ENCODE data around the gene EVA1A. TPM values are rescaled to one million over a fixed set of nuclear protein-coding genes. Genes with fewer than 3 reads are reported as not detected.

Gene EVA1A, protein sequence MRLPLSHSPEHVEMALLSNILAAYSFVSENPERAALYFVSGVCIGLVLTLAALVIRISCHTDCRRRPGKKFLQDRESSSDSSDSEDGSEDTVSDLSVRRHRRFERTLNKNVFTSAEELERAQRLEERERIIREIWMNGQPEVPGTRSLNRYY
- 10 to 100 TPM; 35.8 to 51.3 TPM for total RNA-seq
- 100 to 1,000 TPM in 1 of 2 donors, 10 to 100 TPM in 1; 30.1 to 102 TPM for polyA plus RNA-seq
- long read RNA-seq, donor 1, transcript EVA1A-202 (4 exons, 1,802 nt): major isoform, 10 of 14 reads
- long read RNA-seq, donor 1, partial matches to known transcripts: 0 of 14 reads
- long read RNA-seq, donor 1, other reads (novel, unspliced or antisense): 0 of 14 reads
- long read RNA-seq, donor 2, partial matches to known transcripts: 0 of 2 reads
- long read RNA-seq, donor 2, other reads (novel, unspliced or antisense): 0 of 2 reads
- long read RNA-seq, donor 3, partial matches to known transcripts: 37 of 66 reads
- long read RNA-seq, donor 3, other reads (novel, unspliced or antisense): 22 of 66 reads
- long read RNA-seq, donor 4, partial matches to known transcripts: 0 of 5 reads
- long read RNA-seq, donor 4, other reads (novel, unspliced or antisense): 0 of 5 reads
- long read RNA-seq, donor 5, transcript EVA1A-202 (4 exons, 1,802 nt): major isoform, 7 of 15 reads
- long read RNA-seq, donor 5, transcript EVA1A-204 (4 exons, 777 nt): minor isoform, 5 of 15 reads
- long read RNA-seq, donor 5, partial matches to known transcripts: 0 of 15 reads
- long read RNA-seq, donor 5, other reads (novel, unspliced or antisense): 0 of 15 reads

DNA sequence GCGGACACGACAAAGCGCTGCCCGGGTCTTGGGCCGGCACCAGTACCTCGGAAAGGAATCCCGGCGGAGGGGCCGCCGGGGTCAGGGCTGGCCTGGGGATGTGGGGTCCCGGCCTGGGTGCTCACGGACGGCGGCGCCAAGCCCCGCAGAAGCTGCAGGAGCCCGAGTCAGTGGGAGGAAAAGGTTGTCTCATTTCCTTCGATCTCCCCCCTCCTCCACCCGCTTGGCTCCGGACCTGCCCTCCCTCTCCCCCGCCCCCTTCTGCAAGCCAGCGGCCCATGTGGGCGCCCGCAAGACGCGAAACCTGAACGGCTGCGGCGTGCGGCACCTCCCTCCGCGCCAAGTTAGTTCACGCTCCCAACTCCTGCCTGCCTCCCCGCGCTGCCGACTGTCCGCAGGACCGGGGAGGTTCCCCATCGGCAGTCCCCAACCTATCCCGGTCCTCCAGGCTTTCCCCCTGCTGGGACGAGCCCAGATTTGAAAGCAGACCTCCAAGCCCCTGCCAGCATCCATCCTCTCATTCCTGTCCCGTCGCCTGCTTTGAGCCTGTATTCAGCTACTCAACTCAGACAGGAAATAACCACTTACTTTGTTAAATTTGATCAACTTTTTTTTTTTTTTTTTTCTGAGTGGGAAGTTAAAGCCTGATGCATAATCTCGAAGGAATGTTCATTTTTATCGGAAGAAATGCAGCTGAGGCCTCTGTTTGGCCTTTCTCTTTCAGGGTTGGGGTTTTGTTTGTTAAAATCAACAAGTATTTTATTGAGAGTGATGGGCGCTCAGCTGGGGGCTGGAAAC, at the start of gene EVA1A:
EVA1A (minus strand) TSS at position 172 of the 798 bp plus-strand sequence. CDS start 42,799 bp downstream, outside the sequence.
- Histone ChIP-seq H3K27me3 (ENCODE audit: control insufficient read depth in 3 of 3, insufficient read depth in 3 of 3, low read length in 2 of 3) (peaks cover 0 to 5% (median 0%) of the 10 kb centered on the region in 3 donors), H3K4me1 (ENCODE audit: control insufficient read depth in 5 of 5, insufficient read depth in 5 of 5, low read length in 5 of 5) (peaks cover 2 to 23% (median 9%) of the 10 kb centered on the region in 5 donors), H3K27ac (ENCODE audit: low read depth in 1 of 2, low read length in 1 of 2) (peak within 1 kb of the TSS; percentile 37 to 84), H3K9me3 (ENCODE audit: control insufficient read depth in 4 of 4, insufficient read depth in 3 of 4, low read length in 3 of 4) (no peaks in the 10 kb centered on the region), H3K9ac (ENCODE audit: insufficient read depth in 1 of 2, low read length in 2 of 2) (peak within 1 kb of the TSS; percentile 66 to 73), H3K36me3 (ENCODE audit: control insufficient read depth in 4 of 4, insufficient read depth in 4 of 4, low read length in 4 of 4) (peaks cover 0 to 4% (median 0%) of the 10 kb centered on the region in 4 donors), H3K4me3 (peak within 1 kb of the TSS; percentile 38)
- 3% methylated on average over 44 to 46 of the region's 46 CpGs for whole genome bisulfite sequencing, 2 donors
- TF ChIP-seq, protein P1, sequence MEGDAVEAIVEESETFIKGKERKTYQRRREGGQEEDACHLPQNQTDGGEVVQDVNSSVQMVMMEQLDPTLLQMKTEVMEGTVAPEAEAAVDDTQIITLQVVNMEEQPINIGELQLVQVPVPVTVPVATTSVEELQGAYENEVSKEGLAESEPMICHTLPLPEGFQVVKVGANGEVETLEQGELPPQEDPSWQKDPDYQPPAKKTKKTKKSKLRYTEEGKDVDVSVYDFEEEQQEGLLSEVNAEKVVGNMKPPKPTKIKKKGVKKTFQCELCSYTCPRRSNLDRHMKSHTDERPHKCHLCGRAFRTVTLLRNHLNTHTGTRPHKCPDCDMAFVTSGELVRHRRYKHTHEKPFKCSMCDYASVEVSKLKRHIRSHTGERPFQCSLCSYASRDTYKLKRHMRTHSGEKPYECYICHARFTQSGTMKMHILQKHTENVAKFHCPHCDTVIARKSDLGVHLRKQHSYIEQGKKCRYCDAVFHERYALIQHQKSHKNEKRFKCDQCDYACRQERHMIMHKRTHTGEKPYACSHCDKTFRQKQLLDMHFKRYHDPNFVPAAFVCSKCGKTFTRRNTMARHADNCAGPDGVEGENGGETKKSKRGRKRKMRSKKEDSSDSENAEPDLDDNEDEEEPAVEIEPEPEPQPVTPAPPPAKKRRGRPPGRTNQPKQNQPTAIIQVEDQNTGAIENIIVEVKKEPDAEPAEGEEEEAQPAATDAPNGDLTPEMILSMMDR (IDR thresholded peaks at IDR 0.05; ENCODE audit: control extremely low read depth, extremely low read depth): no peak
- peak; percentile 75 to 86 (median 79) for DNase-seq
- ATAC-seq (ENCODE audit: insufficient read depth, low FRiP score): peak; percentile 51

DNA sequence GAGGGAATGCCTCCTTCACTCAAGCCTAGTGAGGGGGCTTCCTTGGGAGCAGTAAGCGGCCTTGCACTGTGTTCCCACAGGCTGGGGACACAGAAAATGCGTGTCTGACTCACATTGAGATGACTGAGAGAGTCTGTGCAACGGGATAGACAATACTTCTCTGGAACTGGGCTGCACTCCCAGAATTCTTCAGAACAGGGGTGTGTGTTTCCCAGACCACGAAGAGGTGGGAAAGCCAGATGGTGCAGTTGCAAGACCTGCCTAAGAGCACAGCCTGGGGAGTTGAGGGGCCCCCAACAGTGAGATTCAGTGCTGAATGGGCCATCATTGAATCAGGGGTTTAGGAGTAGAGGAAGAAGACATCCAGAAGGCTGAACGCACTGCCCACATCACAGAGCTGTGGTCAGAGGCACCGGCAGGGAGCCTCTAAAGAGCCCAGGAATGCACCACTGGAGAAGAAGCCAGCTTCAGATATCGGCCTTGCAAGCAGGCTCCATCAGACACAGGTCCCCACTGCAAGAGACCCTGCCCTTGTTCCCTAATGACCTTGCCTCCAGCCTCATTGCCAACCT, 49.3 kb upstream of the EVA1A start:
- Histone ChIP-seq H3K4me3 (no peak overlapping the region), H3K36me3 (ENCODE audit: control insufficient read depth in 4 of 4, insufficient read depth in 4 of 4, low read length in 4 of 4) (no peaks in the 10 kb centered on the region), H3K9ac (ENCODE audit: insufficient read depth in 1 of 2, low read length in 2 of 2) (no peak overlapping the region), H3K4me1 (ENCODE audit: control insufficient read depth in 5 of 5, insufficient read depth in 5 of 5, low read length in 5 of 5) (peaks cover 0 to 16% (median 0%) of the 10 kb centered on the region in 5 donors), H3K9me3 (ENCODE audit: control insufficient read depth in 4 of 4, insufficient read depth in 3 of 4, low read length in 3 of 4) (no peaks in the 10 kb centered on the region), H3K27me3 (ENCODE audit: control insufficient read depth in 3 of 3, insufficient read depth in 3 of 3, low read length in 2 of 3) (no peaks in the 10 kb centered on the region), H3K27ac (ENCODE audit: low read depth in 1 of 2, low read length in 1 of 2) (no peak overlapping the region)
- WGBS, 2 donors: 74% methylated on average over 7 of the region's 7 CpGs
- DNase-seq: no peak
- TF ChIP-seq, protein P1 (IDR thresholded peaks at IDR 0.05; ENCODE audit: control extremely low read depth, extremely low read depth): no peak
- no peak for ATAC-seq (ENCODE audit: insufficient read depth, low FRiP score)

DNA sequence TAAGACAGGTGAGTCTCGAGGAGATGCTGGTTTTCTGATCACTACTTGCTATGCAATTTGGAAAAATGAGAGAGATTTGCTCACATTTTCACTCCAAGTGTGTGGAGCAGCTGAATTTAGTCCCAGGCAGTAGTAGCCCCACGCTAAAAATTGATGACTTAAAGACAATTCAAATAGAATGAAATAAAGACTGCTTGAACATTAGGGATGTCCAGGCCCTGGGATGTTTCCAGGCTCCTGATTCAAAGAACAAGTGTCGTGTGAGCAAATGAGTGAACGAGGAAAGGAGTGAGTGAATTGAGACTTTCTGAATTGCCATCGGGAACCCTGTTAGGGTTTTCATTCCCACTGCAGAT, 48.6 kb upstream of the EVA1A start:
- Histone ChIP-seq H3K27me3 (ENCODE audit: control insufficient read depth in 3 of 3, insufficient read depth in 3 of 3, low read length in 2 of 3) (no peaks in the 10 kb centered on the region), H3K4me3 (no peak overlapping the region), H3K4me1 (ENCODE audit: control insufficient read depth in 5 of 5, insufficient read depth in 5 of 5, low read length in 5 of 5) (peaks cover 0 to 16% (median 0%) of the 10 kb centered on the region in 5 donors), H3K36me3 (ENCODE audit: control insufficient read depth in 4 of 4, insufficient read depth in 4 of 4, low read length in 4 of 4) (no peaks in the 10 kb centered on the region), H3K9me3 (ENCODE audit: control insufficient read depth in 4 of 4, insufficient read depth in 3 of 4, low read length in 3 of 4) (no peaks in the 10 kb centered on the region), H3K9ac (ENCODE audit: insufficient read depth in 1 of 2, low read length in 2 of 2) (no peak overlapping the region), H3K27ac (ENCODE audit: low read depth in 1 of 2, low read length in 1 of 2) (no peak overlapping the region)
- WGBS, 2 donors: 47 to 59% methylated on average over 5 of the region's 5 CpGs
- DNase-seq (no peak), ATAC-seq (ENCODE audit: insufficient read depth, low FRiP score) (no peak)
- TF ChIP-seq, protein P1 (IDR thresholded peaks at IDR 0.05; ENCODE audit: control extremely low read depth, extremely low read depth): no peak
